ENCODE data around the gene MYO7B.

MYO7B gene

DNA sequence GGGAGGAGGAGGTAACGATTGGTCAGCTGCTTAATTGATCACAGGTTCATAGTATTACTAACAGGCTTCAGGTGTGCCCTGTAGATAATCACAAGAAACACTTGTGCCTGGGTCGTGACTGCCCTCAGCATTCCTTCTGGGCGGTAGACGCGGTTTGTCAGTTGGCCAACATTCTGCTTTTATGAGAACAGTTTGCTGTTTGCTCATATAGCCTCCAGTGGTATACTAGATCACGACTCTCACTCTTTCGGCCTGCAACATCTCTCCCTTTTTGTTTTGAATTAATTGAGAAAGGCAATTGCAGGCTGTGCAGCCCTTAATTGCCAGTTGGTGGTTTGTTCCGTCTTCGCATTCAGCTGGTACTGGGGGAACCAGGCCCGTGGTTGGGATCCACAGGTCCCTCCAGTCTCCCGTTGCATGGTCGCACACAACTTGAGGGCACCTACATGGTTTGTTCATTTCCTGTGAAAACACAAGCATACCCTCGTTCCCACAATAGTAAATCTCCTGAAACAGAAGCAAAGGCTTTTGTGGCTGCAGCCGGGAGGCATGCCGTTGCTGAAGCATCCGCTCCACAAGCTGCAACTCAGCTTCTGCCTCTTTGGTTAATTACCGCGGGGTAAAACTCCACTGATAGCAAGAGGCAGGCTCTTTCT, 80.2 kb downstream of the MYO7B start:
- H3K9ac ChIP-seq (ENCODE audit: low read depth, low read length, poor library complexity): no peak overlapping the region
- no peak overlapping the region for H4K8ac ChIP-seq (ENCODE audit: low read depth, low read length)
- no peak overlapping the region for H3K4me2 ChIP-seq (ENCODE audit: insufficient read depth, low read length, poor library complexity, severe bottlenecking)
- no peaks in the 10 kb centered on the region for H3K79me1 ChIP-seq (ENCODE audit: low read depth, low read length)
- peaks cover 0 to 12% (median 0%) of the 10 kb centered on the region in 3 experiments for H3K27me3 ChIP-seq (ENCODE audit: control insufficient read depth in 3 of 3, insufficient read depth in 3 of 3, low read depth in 1 of 3, low read length in 3 of 3)
- no peaks in the 10 kb centered on the region for H3K36me3 ChIP-seq (replicated peaks in 1 of 2; ENCODE audit: control insufficient read depth in 2 of 2, insufficient read depth in 2 of 2, low read length in 2 of 2)
- no CpG with 5 or more reads among the region's 18 CpGs for WGBS, 2 donors (ENCODE audit: extremely low coverage in 2 of 2, insufficient read length in 2 of 2, insufficient replicate concordance in 1 of 2)
- no peak overlapping the region for H2BK12ac ChIP-seq (ENCODE audit: low read length)
- H3K27ac ChIP-seq (replicated peaks; ENCODE audit: low read length): peak overlapping the region; percentile 41
- H4K91ac ChIP-seq (ENCODE audit: low read depth, low read length, poor library complexity): no peak overlapping the region
- H3K4ac ChIP-seq (ENCODE audit: low read length): no peak overlapping the region
- no peak overlapping the region for H2BK15ac ChIP-seq (ENCODE audit: low read length)
- H2BK5ac ChIP-seq (ENCODE audit: low read length): no peak overlapping the region
- H3K23ac ChIP-seq (ENCODE audit: low read depth, low read length, poor library complexity): no peak overlapping the region
- H2AK5ac ChIP-seq (ENCODE audit: low read depth, low read length): no peak overlapping the region
- H3K9me3 ChIP-seq (replicated peaks in 1 of 2; ENCODE audit: control insufficient read depth in 2 of 2, insufficient read depth in 1 of 2, low read depth in 1 of 2, low read length in 2 of 2): peaks cover 3 to 6% of the 10 kb centered on the region in 2 donors
- H3K14ac ChIP-seq (ENCODE audit: low read length): no peak overlapping the region
- no peak overlapping the region for H2AFZ ChIP-seq (ENCODE audit: low read length)
- no peak overlapping the region for H2BK120ac ChIP-seq (ENCODE audit: low read depth, low read length)
- no peak overlapping the region for H3K18ac ChIP-seq (ENCODE audit: low read length)
- no peak for DNase-seq (ENCODE audit: low spot score)
- H3K4me3 ChIP-seq (ENCODE audit: low read length in 2 of 2): no peak overlapping the region
- H3K4me1 ChIP-seq (ENCODE audit: control insufficient read depth in 2 of 2, insufficient read depth in 1 of 2, low read depth in 1 of 2, low read length in 2 of 2): peaks cover 0 to 4% of the 10 kb centered on the region in 2 donors

DNA sequence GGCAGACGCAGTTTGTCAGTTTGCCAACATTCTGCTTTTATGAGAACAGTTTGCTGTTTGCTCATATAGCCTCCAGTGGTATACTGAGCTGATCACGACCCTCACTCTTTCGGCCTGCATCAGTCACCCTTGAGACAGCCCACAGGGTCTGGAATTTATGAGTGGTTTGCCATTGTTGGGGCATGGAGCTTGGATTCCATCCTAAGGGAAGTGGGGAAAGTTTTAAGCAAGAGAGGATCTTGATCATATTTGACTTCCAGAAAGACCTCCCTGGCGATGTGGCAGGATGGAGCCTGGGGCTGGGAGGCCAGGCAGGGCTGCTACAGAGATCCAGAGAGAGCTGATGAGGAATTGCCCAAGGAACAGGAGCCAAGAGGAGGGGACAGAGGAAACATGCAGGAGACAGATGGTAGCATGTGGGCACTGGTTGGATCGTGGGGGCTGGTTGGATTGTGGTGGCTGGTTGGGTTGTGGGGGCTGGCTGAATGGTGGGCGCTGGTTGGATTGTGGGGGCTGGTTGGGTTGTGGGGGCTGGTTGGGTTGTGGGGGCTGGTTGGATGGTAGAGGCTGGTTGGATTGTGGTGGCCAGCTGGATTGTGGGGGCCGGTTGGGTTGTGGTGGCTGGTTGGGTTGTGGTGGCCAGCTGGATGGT, 83.2 kb downstream of the MYO7B start:
- no peaks in the 10 kb centered on the region for H3K79me1 ChIP-seq (ENCODE audit: low read depth, low read length)
- no peak overlapping the region for H3K4me2 ChIP-seq (ENCODE audit: insufficient read depth, low read length, poor library complexity, severe bottlenecking)
- H3K4me1 ChIP-seq (ENCODE audit: control insufficient read depth in 2 of 2, insufficient read depth in 1 of 2, low read depth in 1 of 2, low read length in 2 of 2): peaks cover 0 to 4% of the 10 kb centered on the region in 2 donors
- H2AFZ ChIP-seq (ENCODE audit: low read length): no peak overlapping the region
- H4K91ac ChIP-seq (ENCODE audit: low read depth, low read length, poor library complexity): no peak overlapping the region
- no peak overlapping the region for H4K8ac ChIP-seq (ENCODE audit: low read depth, low read length)
- no peak for DNase-seq (ENCODE audit: low spot score)
- peaks cover 0 to 3% of the 10 kb centered on the region in 2 donors for H3K9me3 ChIP-seq (replicated peaks in 1 of 2; ENCODE audit: control insufficient read depth in 2 of 2, insufficient read depth in 1 of 2, low read depth in 1 of 2, low read length in 2 of 2)
- H3K4me3 ChIP-seq (ENCODE audit: low read length in 2 of 2): peak overlapping the region in 1 of 2 donors; percentile 32
- no peaks in the 10 kb centered on the region for H3K36me3 ChIP-seq (replicated peaks in 1 of 2; ENCODE audit: control insufficient read depth in 2 of 2, insufficient read depth in 2 of 2, low read length in 2 of 2)
- no peak overlapping the region for H3K14ac ChIP-seq (ENCODE audit: low read length)
- no peak overlapping the region for H3K4ac ChIP-seq (ENCODE audit: low read length)
- H3K23ac ChIP-seq (ENCODE audit: low read depth, low read length, poor library complexity): no peak overlapping the region
- H2AK5ac ChIP-seq (ENCODE audit: low read depth, low read length): peak overlapping the region; percentile 40
- H3K9ac ChIP-seq (ENCODE audit: low read depth, low read length, poor library complexity): no peak overlapping the region
- no peak overlapping the region for H2BK12ac ChIP-seq (ENCODE audit: low read length)
- peaks cover 0 to 12% (median 0%) of the 10 kb centered on the region in 3 experiments for H3K27me3 ChIP-seq (ENCODE audit: control insufficient read depth in 3 of 3, insufficient read depth in 3 of 3, low read depth in 1 of 3, low read length in 3 of 3)
- no peak overlapping the region for H2BK15ac ChIP-seq (ENCODE audit: low read length)
- no peak overlapping the region for H3K18ac ChIP-seq (ENCODE audit: low read length)
- no peak overlapping the region for H2BK5ac ChIP-seq (ENCODE audit: low read length)
- H3K27ac ChIP-seq (replicated peaks; ENCODE audit: low read length): no peak overlapping the region
- WGBS, 2 donors (ENCODE audit: extremely low coverage in 2 of 2, insufficient read length in 2 of 2, insufficient replicate concordance in 1 of 2): no CpG with 5 or more reads among the region's 7 CpGs
- no peak overlapping the region for H2BK120ac ChIP-seq (ENCODE audit: low read depth, low read length)

DNA sequence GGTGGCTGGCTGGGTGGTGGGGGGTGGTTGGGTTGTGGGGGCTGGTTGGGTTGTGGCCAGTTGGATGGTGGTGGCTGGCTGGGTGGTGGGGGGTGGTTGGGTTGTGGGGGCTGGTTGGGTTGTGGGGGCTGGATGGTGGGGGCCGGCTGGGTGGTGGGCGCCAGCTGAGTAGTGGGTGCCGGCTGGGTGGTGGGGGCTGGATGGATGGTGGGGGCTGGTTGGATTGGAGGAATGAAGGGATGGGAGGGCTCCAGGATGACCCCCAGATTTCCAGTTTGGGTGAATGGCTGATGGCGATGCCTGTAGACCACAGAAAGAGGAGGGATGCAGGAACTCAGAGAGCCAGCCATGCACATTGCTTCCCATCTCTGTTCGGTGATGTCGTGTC, 83.7 kb downstream of the MYO7B start:
- no peak overlapping the region for H2BK5ac ChIP-seq (ENCODE audit: low read length)
- no peaks in the 10 kb centered on the region for H3K9me3 ChIP-seq (replicated peaks in 1 of 2; ENCODE audit: control insufficient read depth in 2 of 2, insufficient read depth in 1 of 2, low read depth in 1 of 2, low read length in 2 of 2)

DNA sequence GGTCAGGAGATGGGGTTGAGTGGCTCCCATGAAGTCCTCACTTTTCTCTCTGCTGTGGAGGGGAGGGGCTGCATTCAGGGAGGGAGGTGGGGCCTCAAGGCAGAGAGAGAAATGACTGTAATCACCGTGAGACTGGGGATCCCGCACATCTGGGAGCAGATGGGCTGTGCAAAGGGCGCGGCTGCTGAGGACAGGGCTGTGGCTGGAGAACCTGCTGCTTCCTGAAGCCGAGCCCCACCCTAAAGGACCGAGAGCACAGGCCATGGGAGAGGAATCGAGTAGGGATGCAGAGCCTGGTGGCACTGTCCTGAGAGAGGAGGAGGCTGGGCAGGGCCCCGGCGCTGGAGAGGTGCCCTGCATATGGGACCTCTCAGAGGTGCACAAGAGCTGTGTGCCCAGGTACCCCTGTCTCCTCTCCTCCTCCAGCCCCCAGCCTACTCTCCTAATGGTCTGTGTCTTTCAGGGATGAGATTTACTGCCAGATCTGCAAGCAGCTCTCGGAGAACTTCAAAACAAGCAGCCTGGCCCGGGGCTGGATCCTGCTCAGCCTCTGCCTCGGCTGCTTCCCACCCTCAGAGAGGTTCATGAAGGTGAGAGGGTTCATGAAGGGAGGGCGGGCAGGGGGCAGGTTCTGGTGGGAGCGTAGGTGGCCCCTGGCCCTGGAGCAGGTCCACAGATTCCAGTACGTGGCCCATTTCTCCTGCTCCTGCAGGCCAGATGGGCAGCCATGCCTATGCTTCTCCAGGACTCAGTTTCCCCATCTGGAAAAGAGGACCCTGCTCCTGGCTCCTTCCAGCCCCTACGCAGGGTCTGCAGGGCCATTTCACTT, 84.6 kb downstream of the MYO7B start:
- H2AFZ ChIP-seq (ENCODE audit: low read length): no peak overlapping the region
- no peak overlapping the region for H2BK12ac ChIP-seq (ENCODE audit: low read length)
- peaks cover 0 to 4% of the 10 kb centered on the region in 2 donors for H3K4me1 ChIP-seq (ENCODE audit: control insufficient read depth in 2 of 2, insufficient read depth in 1 of 2, low read depth in 1 of 2, low read length in 2 of 2)
- peak overlapping the region; percentile 88 for H3K18ac ChIP-seq (ENCODE audit: low read length)
- no peak overlapping the region for H2BK15ac ChIP-seq (ENCODE audit: low read length)
- DNase-seq (ENCODE audit: low spot score): no peak
- H3K4ac ChIP-seq (ENCODE audit: low read length): no peak overlapping the region
- no peak overlapping the region for H3K9ac ChIP-seq (ENCODE audit: low read depth, low read length, poor library complexity)
- no peak overlapping the region for H4K8ac ChIP-seq (ENCODE audit: low read depth, low read length)
- no peak overlapping the region for H3K4me2 ChIP-seq (ENCODE audit: insufficient read depth, low read length, poor library complexity, severe bottlenecking)
- H3K27me3 ChIP-seq (ENCODE audit: control insufficient read depth in 3 of 3, insufficient read depth in 3 of 3, low read depth in 1 of 3, low read length in 3 of 3): peaks cover 0 to 5% (median 0%) of the 10 kb centered on the region in 3 experiments
- H2BK5ac ChIP-seq (ENCODE audit: low read length): no peak overlapping the region
- no peak overlapping the region for H4K91ac ChIP-seq (ENCODE audit: low read depth, low read length, poor library complexity)
- no peak overlapping the region for H2AK5ac ChIP-seq (ENCODE audit: low read depth, low read length)
- WGBS, 2 donors (ENCODE audit: extremely low coverage in 2 of 2, insufficient read length in 2 of 2, insufficient replicate concordance in 1 of 2): no CpG with 5 or more reads among the region's 16 CpGs
- no peak overlapping the region for H3K4me3 ChIP-seq (ENCODE audit: low read length in 2 of 2)
- no peaks in the 10 kb centered on the region for H3K9me3 ChIP-seq (replicated peaks in 1 of 2; ENCODE audit: control insufficient read depth in 2 of 2, insufficient read depth in 1 of 2, low read depth in 1 of 2, low read length in 2 of 2)
- H3K14ac ChIP-seq (ENCODE audit: low read length): no peak overlapping the region
- H3K79me1 ChIP-seq (ENCODE audit: low read depth, low read length): peaks cover 1% of the 10 kb centered on the region
- peak overlapping the region; percentile 40 for H3K23ac ChIP-seq (ENCODE audit: low read depth, low read length, poor library complexity)
- no peaks in the 10 kb centered on the region for H3K36me3 ChIP-seq (replicated peaks in 1 of 2; ENCODE audit: control insufficient read depth in 2 of 2, insufficient read depth in 2 of 2, low read length in 2 of 2)
- H2BK120ac ChIP-seq (ENCODE audit: low read depth, low read length): no peak overlapping the region
- no peak overlapping the region for H3K27ac ChIP-seq (replicated peaks; ENCODE audit: low read length)

More for the DNA sequence above, 83.7 kb downstream of the MYO7B start:
- Histone ChIP-seq H3K27me3 (ENCODE audit: control insufficient read depth in 3 of 3, insufficient read depth in 3 of 3, low read depth in 1 of 3, low read length in 3 of 3) (peaks cover 0 to 12% (median 0%) of the 10 kb centered on the region in 3 experiments), H3K4me1 (ENCODE audit: control insufficient read depth in 2 of 2, insufficient read depth in 1 of 2, low read depth in 1 of 2, low read length in 2 of 2) (peaks cover 0 to 4% of the 10 kb centered on the region in 2 donors), H3K9ac (ENCODE audit: low read depth, low read length, poor library complexity) (no peak overlapping the region), H3K79me1 (ENCODE audit: low read depth, low read length) (peaks cover 1% of the 10 kb centered on the region), H3K4me3 (ENCODE audit: low read length in 2 of 2) (no peak overlapping the region), H4K8ac (ENCODE audit: low read depth, low read length) (no peak overlapping the region), H3K4me2 (ENCODE audit: insufficient read depth, low read length, poor library complexity, severe bottlenecking) (no peak overlapping the region), H2BK12ac (ENCODE audit: low read length) (no peak overlapping the region), H4K91ac (ENCODE audit: low read depth, low read length, poor library complexity) (no peak overlapping the region), H2AK5ac (ENCODE audit: low read depth, low read length) (no peak overlapping the region), H2AFZ (ENCODE audit: low read length) (no peak overlapping the region), H3K14ac (ENCODE audit: low read length) (no peak overlapping the region), H2BK15ac (ENCODE audit: low read length) (no peak overlapping the region), H3K27ac (replicated peaks; ENCODE audit: low read length) (no peak overlapping the region), H2BK120ac (ENCODE audit: low read depth, low read length) (no peak overlapping the region), H3K36me3 (replicated peaks in 1 of 2; ENCODE audit: control insufficient read depth in 2 of 2, insufficient read depth in 2 of 2, low read length in 2 of 2) (no peaks in the 10 kb centered on the region), H3K23ac (ENCODE audit: low read depth, low read length, poor library complexity) (no peak overlapping the region), H3K4ac (ENCODE audit: low read length) (no peak overlapping the region), H3K18ac (ENCODE audit: low read length) (no peak overlapping the region)
- DNase-seq (ENCODE audit: low spot score): no peak
- WGBS, 2 donors (ENCODE audit: extremely low coverage in 2 of 2, insufficient read length in 2 of 2, insufficient replicate concordance in 1 of 2): no CpG with 5 or more reads among the region's 6 CpGs
